Neuronal stem cell (in vitro differentiated cells): ENCODE measurements around the gene CTSS. TPM values are rescaled to one million over a fixed set of nuclear protein-coding genes. Genes with fewer than 3 reads are reported as not detected.

Source experiments
- DNase-seq: peaks from one replicate; pipeline ENCODE4 v3.0.0-alpha.2; 2013; ENCODE audit warnings: low spot score
- H2AFZ ChIP-seq: one replicate; pipeline ENCODE4 v1.6.1; 2013; ENCODE audit warnings: mild to moderate bottlenecking, low read length, inconsistent platforms
- H2AK5ac ChIP-seq: 2 replicates; pipeline ENCODE4 v1.6.1; 2013; ENCODE audit warnings: low read depth, mild to moderate bottlenecking, inconsistent platforms, low read length, moderate library complexity, mixed read lengths
- H2BK120ac ChIP-seq: 2 replicates; pipeline ENCODE4 v1.6.1; 2013; ENCODE audit warnings: low read depth, mild to moderate bottlenecking, inconsistent platforms, low read length, moderate library complexity, mixed read lengths
- H2BK12ac ChIP-seq: one replicate; pipeline ENCODE4 v1.6.1; 2013; ENCODE audit warnings: low read length, inconsistent platforms
- H2BK15ac ChIP-seq: 2 replicates; pipeline ENCODE4 v1.6.1; 2013; ENCODE audit warnings: mild to moderate bottlenecking, low read length, inconsistent platforms, mixed read lengths
- H2BK5ac ChIP-seq: one replicate; pipeline ENCODE4 v1.6.1; 2013; ENCODE audit warnings: inconsistent platforms, mild to moderate bottlenecking, low read length, moderate library complexity
- H3K14ac ChIP-seq: one replicate; pipeline ENCODE4 v1.6.1; 2013; ENCODE audit warnings: low read length, inconsistent platforms
- H3K18ac ChIP-seq: 2 replicates; pipeline ENCODE4 v1.6.1; 2013; ENCODE audit warnings: low read length, inconsistent platforms
- H3K23ac ChIP-seq: 2 replicates; pipeline ENCODE4 v1.6.1; 2013; ENCODE audit warnings: low read depth, mild to moderate bottlenecking, mixed read lengths, low read length, inconsistent platforms; ENCODE audit not compliant: poor library complexity
- H3K27ac ChIP-seq: replicated peaks from 3 replicates; pipeline ENCODE4 v1.5.1; 2013; ENCODE audit warnings: low read length, inconsistent platforms
- H3K27me3 ChIP-seq, 3 experiments: 2 replicates each; pipeline ENCODE4 v1.6.1; 2013; ENCODE audit warnings: low read length in 3 of 3, mild to moderate bottlenecking in 2 of 3, inconsistent platforms in 1 of 3, low read depth in 1 of 3, mixed read lengths in 1 of 3, moderate library complexity in 1 of 3; ENCODE audit not compliant: control insufficient read depth in 3 of 3, insufficient read depth in 3 of 3
- H3K36me3 ChIP-seq, 2 donors: replicated peaks in 1 of 2; 2 replicates each; pipeline ENCODE4 v1.6.1; 2013; ENCODE audit warnings: low read length in 2 of 2; ENCODE audit not compliant: control insufficient read depth in 2 of 2, insufficient read depth in 2 of 2
- H3K4ac ChIP-seq: 2 replicates; pipeline ENCODE4 v1.6.1; 2013; ENCODE audit warnings: inconsistent platforms, mild to moderate bottlenecking, low read length, moderate library complexity
- H3K4me1 ChIP-seq, 2 donors: 1 replicate in 1 of 2; 2 replicates in 1 of 2; pipeline ENCODE4 v1.6.1; 2013; ENCODE audit warnings: low read length in 2 of 2, low read depth in 1 of 2; ENCODE audit not compliant: control insufficient read depth in 2 of 2, insufficient read depth in 1 of 2
- H3K4me2 ChIP-seq: one replicate; pipeline ENCODE4 v1.6.1; 2013; ENCODE audit warnings: mild to moderate bottlenecking, low read length, inconsistent platforms; ENCODE audit not compliant: insufficient read depth, poor library complexity, severe bottlenecking
- H3K4me3 ChIP-seq, 2 donors: 2 replicates each; pipeline ENCODE4 v1.5.1; 2013; ENCODE audit warnings: low read length in 2 of 2, mild to moderate bottlenecking in 2 of 2, inconsistent platforms in 1 of 2, moderate library complexity in 1 of 2
- H3K79me1 ChIP-seq: one replicate; pipeline ENCODE4 v1.6.1; 2013; ENCODE audit warnings: low read depth, mild to moderate bottlenecking, inconsistent platforms, low read length, moderate library complexity
- H3K9ac ChIP-seq: one replicate; pipeline ENCODE4 v1.6.1; 2013; ENCODE audit warnings: mild to moderate bottlenecking, low read depth, low read length, inconsistent platforms; ENCODE audit not compliant: poor library complexity
- H3K9me3 ChIP-seq, 2 donors: replicated peaks in 1 of 2; 2 replicates each; pipeline versions ENCODE3 to v1.6.1; 2013; ENCODE audit warnings: low read length in 2 of 2, mild to moderate bottlenecking in 2 of 2, inconsistent platforms in 1 of 2, low read depth in 1 of 2, mixed read lengths in 1 of 2, moderate library complexity in 1 of 2; ENCODE audit not compliant: control insufficient read depth in 2 of 2, insufficient read depth in 1 of 2
- H4K8ac ChIP-seq: one replicate; pipeline ENCODE4 v1.6.1; 2013; ENCODE audit warnings: low read depth, mild to moderate bottlenecking, inconsistent platforms, low read length, moderate library complexity
- H4K91ac ChIP-seq: one replicate; pipeline ENCODE4 v1.6.1; 2013; ENCODE audit warnings: low read length, low read depth, mild to moderate bottlenecking, inconsistent platforms; ENCODE audit not compliant: poor library complexity
- WGBS, 2 donors: extraction: QIAGEN DNeasy Blood & Tissue Kit; methylation state at CpG; one replicate each; pipeline ENCODE4 v1.1.7; 2013; ENCODE audit warnings: missing lambda C conversion rate in 2 of 2, mixed read lengths in 1 of 2; ENCODE audit not compliant: insufficient read length in 2 of 2, insufficient replicate concordance in 1 of 2; ENCODE audit errors: extremely low coverage in 2 of 2; 5-methylcytosine and 5-hydroxymethylcytosine counted together
- polyA plus RNA-seq, 2 experiments: library from polyadenylated mRNA; stranded (reverse); fragments of 200-250 nt; gene quantifications; one replicate each; pipeline ENCODE4 v1.2.3, GENCODE V29; 2013

Gene CTSS
- 0.06 TPM for polyA plus RNA-seq (2013, experiment 1 of 2)
- 0.06 TPM for polyA plus RNA-seq (2013, experiment 2 of 2)

GRCh38 chr1:150765296-150765976 is at the start of gene CTSS:
Gene CTSS, minus strand, starts transcription at chr1:150765778. Its CDS starts 1,015 bp downstream, at chr1:150764763.
- Histone ChIP-seq H3K27ac (no peak within 1 kb of the TSS), H3K79me1 (no peaks in the 10 kb centered on the region), H2AFZ (peak within 1 kb of the TSS; percentile 48), H2AK5ac (no peak within 1 kb of the TSS), H3K36me3 (no peaks in the 10 kb centered on the region), H4K91ac (no peak within 1 kb of the TSS), H3K4ac (no peak within 1 kb of the TSS), H2BK5ac (no peak within 1 kb of the TSS), H3K18ac (no peak within 1 kb of the TSS), H3K4me2 (no peak within 1 kb of the TSS), H3K9me3 (no peaks in the 10 kb centered on the region), H2BK15ac (no peak within 1 kb of the TSS), H3K4me1 (no peaks in the 10 kb centered on the region), H3K27me3 (no peaks in the 10 kb centered on the region), H2BK120ac (no peak within 1 kb of the TSS), H4K8ac (no peak within 1 kb of the TSS), H3K14ac (no peak within 1 kb of the TSS), H2BK12ac (no peak within 1 kb of the TSS), H3K23ac (no peak within 1 kb of the TSS), H3K4me3 (no peak within 1 kb of the TSS), H3K9ac (no peak within 1 kb of the TSS)
- no CpG with 5 or more reads among the region's 4 CpGs for WGBS, 2 donors
- DNase-seq = no peak

DNA sequence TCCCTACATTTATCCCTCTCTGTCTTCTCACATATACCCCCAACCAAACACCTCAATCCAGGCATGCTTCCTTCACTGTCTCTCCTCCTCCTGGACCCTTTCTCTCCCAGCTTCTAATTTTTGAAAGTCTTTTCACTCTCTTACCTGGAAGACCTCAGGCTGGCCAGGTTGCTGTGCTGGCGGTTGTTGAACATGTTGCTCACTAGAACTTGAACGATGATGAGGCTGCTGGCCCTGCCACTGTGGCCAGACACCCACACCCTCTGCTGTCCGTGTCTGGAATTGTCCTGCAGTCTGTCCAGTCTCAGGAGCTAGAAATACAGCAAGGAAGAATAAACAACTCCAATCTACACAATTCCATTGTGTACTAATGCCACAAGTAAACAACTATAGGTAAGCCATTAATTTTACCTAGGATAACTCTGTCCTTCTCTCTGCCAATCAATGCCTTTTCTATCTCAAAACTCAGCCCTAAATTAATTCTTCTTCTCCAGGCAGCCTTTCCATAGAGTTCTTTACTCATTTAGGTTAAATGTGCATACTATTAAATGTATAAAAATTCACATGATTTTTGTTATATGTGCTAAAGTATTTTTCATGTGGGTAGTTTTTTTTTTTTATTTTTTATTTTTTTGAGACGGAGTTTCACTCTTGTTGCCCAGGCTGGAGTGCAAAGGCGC is 47.6 kb upstream of the CTSS start:
- no peaks in the 10 kb centered on the region for H3K9me3 ChIP-seq
- H3K27ac ChIP-seq = no peak overlapping the region
- H3K23ac ChIP-seq = no peak overlapping the region
- no peaks in the 10 kb centered on the region for H3K27me3 ChIP-seq
- H4K91ac ChIP-seq = no peak overlapping the region
- H3K4me1 ChIP-seq = no peaks in the 10 kb centered on the region
- no peak for DNase-seq
- no peak overlapping the region for H3K4me3 ChIP-seq
- H2AK5ac ChIP-seq = no peak overlapping the region
- WGBS, 2 donors = no CpG with 5 or more reads among the region's 5 CpGs
- no peak overlapping the region for H2BK120ac ChIP-seq
- no peak overlapping the region for H3K4me2 ChIP-seq
- H2BK5ac ChIP-seq = no peak overlapping the region
- H3K36me3 ChIP-seq = peaks cover 15 to 78% of the 10 kb centered on the region in 2 donors
- no peak overlapping the region for H2BK12ac ChIP-seq
- H3K18ac ChIP-seq = no peak overlapping the region
- H2AFZ ChIP-seq = no peak overlapping the region
- no peak overlapping the region for H4K8ac ChIP-seq
- H3K4ac ChIP-seq = no peak overlapping the region
- H3K9ac ChIP-seq = no peak overlapping the region
- H2BK15ac ChIP-seq = no peak overlapping the region
- H3K14ac ChIP-seq = no peak overlapping the region
- H3K79me1 ChIP-seq = no peaks in the 10 kb centered on the region

DNA sequence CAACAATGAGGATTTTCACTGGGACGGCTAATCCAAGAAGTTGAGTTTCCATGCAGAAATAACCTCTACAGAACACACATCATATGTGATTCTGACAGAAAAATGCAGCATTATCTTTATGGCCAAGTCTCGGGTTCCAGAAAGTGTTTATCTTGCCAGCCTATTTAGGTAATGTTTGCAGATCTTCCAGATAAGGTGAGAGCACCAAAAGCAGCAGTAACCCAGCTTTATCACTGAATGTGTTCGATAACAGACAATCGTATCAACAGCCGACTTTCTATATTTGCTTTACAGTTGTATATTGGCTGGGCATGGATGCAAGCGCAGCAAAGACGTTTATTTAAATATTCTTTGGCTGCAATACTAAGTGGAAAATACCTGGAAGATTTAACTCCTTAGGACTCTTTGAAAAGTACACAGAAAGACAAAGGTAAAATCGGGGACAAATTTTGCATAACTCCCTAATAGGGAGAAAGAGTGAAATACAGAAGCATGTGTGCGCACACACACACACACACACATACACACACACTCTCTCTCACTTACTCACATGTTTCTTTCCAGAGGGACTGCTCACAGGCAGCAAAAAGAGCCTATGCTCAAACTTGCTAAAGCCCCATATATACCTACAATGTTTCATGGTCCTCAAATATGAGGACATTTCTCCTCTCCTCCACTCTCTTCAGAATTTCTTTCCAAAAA is 45.5 kb upstream of the CTSS start:
- no peaks in the 10 kb centered on the region for H3K79me1 ChIP-seq
- H3K9me3 ChIP-seq = no peaks in the 10 kb centered on the region
- no peak overlapping the region for H2BK120ac ChIP-seq
- WGBS, 2 donors = no CpG with 5 or more reads among the region's 9 CpGs
- peaks cover 0 to 2% of the 10 kb centered on the region in 2 donors for H3K4me1 ChIP-seq
- no peak overlapping the region for H3K4me2 ChIP-seq
- H2BK5ac ChIP-seq = no peak overlapping the region
- H2AFZ ChIP-seq = no peak overlapping the region
- peaks cover 10 to 58% of the 10 kb centered on the region in 2 donors for H3K36me3 ChIP-seq
- no peak overlapping the region for H2AK5ac ChIP-seq
- no peak overlapping the region for H2BK15ac ChIP-seq
- no peak overlapping the region for H3K27ac ChIP-seq
- H4K91ac ChIP-seq = no peak overlapping the region
- H3K23ac ChIP-seq = no peak overlapping the region
- no peak overlapping the region for H4K8ac ChIP-seq
- H3K9ac ChIP-seq = no peak overlapping the region
- no peak overlapping the region for H3K4ac ChIP-seq
- H3K18ac ChIP-seq = no peak overlapping the region
- H3K4me3 ChIP-seq = no peak overlapping the region
- H3K14ac ChIP-seq = no peak overlapping the region
- DNase-seq = no peak
- no peaks in the 10 kb centered on the region for H3K27me3 ChIP-seq
- no peak overlapping the region for H2BK12ac ChIP-seq

DNA sequence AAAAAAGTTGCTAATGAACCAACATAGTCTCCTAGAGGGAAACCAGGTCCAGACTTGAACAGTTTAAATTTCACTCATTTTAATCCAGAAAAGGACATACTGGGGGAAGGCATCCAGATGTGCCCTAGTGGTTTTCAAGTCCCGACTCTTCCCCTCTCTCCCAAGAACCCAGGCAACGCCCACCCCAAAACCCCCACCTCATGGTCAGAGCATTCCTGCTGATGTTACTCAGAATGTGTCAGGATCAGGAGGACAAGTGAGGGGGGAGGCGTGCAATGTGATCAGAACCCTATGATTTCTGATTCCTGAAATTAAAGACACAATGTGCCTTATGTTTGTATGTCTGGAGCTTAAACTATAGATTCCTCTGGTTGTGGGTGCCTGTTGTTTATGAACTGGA is 44.1 kb upstream of the CTSS start:
- no peak overlapping the region for H2AFZ ChIP-seq
- H2BK120ac ChIP-seq = no peak overlapping the region
- H3K4me1 ChIP-seq = peaks cover 0 to 2% of the 10 kb centered on the region in 2 donors
- H2AK5ac ChIP-seq = no peak overlapping the region
- H3K23ac ChIP-seq = no peak overlapping the region
- no peak overlapping the region for H3K9ac ChIP-seq
- no peak overlapping the region for H2BK12ac ChIP-seq
- no CpG with 5 or more reads among the region's 3 CpGs for WGBS, 2 donors
- no peak overlapping the region for H2BK5ac ChIP-seq
- H4K8ac ChIP-seq = no peak overlapping the region
- peaks cover 10 to 50% of the 10 kb centered on the region in 2 donors for H3K36me3 ChIP-seq
- no peak overlapping the region for H3K27ac ChIP-seq
- no peak overlapping the region for H3K14ac ChIP-seq
- H3K4ac ChIP-seq = no peak overlapping the region
- no peak overlapping the region for H3K4me2 ChIP-seq
- no peaks in the 10 kb centered on the region for H3K79me1 ChIP-seq
- H3K9me3 ChIP-seq = no peaks in the 10 kb centered on the region
- H3K18ac ChIP-seq = no peak overlapping the region
- H3K27me3 ChIP-seq = no peaks in the 10 kb centered on the region
- no peak overlapping the region for H2BK15ac ChIP-seq
- H3K4me3 ChIP-seq = no peak overlapping the region
- no peak for DNase-seq
- no peak overlapping the region for H4K91ac ChIP-seq
